Lower lobe of right lung (tissue), 2 donors: ENCODE measurements around the gene ABCA1. TPM values are rescaled to one million over a fixed set of nuclear protein-coding genes. Genes with fewer than 3 reads are reported as not detected.

Experiments
- ATAC-seq, 2 donors: fragments of 200-7000 bp; cut with Tn5 transposase; one replicate each; pipeline ENCODE4 v1.9.1; 2020 to 2022; ENCODE audit warnings: mild to moderate bottlenecking in 2 of 2, moderate library complexity in 2 of 2
- DNase-seq: peaks from one replicate; pipeline ENCODE4 v3.0.0-alpha.2; 2020
- H3K27ac ChIP-seq: fragments of 200-600 bp; one replicate; pipeline ENCODE4 v1.8.0; 2022
- H3K27me3 ChIP-seq: fragments of 200-600 bp; one replicate; pipeline ENCODE4 v1.8.0; 2022; ENCODE audit warnings: low read depth
- H3K36me3 ChIP-seq: fragments of 200-600 bp; one replicate; pipeline ENCODE4 v1.8.0; 2022; ENCODE audit warnings: mild to moderate bottlenecking
- H3K4me1 ChIP-seq: fragments of 200-600 bp; one replicate; pipeline ENCODE4 v1.8.0; 2022
- H3K4me3 ChIP-seq: fragments of 200-600 bp; one replicate; pipeline ENCODE4 v1.8.0; 2022; ENCODE audit warnings: mild to moderate bottlenecking
- H3K9me3 ChIP-seq: fragments of 200-600 bp; one replicate; pipeline ENCODE4 v1.8.0; 2022
- intact Hi-C: fragments of 100-400 bp; cut with DNase I; formaldehyde crosslinking; loops from one replicate; pipeline ENCODE4 v1.11.0; 2022
- total RNA-seq: library from RNA; stranded (reverse); fragmentation: NEBNext Ultra II Directional; extraction: Animal tissue kit (Norgen Biotek cat#: 25700); gene quantifications from one replicate; pipeline ENCODE4 v1.2.1, GENCODE V29; 2021
- TF ChIP-seq, protein P1 (sequence below): fragments of 200-600 bp; IDR thresholded peaks from one replicate; pipeline ENCODE4 v1.8.0; 2022; ENCODE audit warnings: antibody characterized with exemption, mild to moderate bottlenecking
- donor health status: DM: no; HTN: yes; CAD: no; lungs with severe emphysema.

The ABCA1 gene
- total RNA-seq, 1 donor from 2014 or later: 46.8 TPM

DNA sequence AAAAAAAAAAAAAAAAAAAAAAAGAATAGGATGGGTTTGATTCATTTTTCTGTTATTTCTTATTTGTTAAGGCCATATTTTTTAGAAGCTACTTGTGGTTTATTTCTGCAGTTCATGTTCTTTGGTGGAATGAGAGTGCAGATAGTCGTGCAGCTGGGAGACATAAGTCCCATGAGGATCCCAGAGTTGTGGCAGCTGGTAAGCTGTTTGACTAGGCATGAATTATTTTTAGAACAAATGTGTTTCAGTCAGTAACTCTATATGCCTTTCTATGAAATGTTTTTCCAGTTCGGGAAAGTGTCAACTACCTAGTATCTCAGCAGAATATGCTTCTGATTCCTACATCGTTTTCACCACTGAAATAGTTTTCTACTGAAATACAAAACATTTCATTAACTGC is 169.0 kb downstream of the ABCA1 start:
- H3K4me1 ChIP-seq: no peaks in the 10 kb centered on the region
- H3K27ac ChIP-seq: no peak overlapping the region
- H3K4me3 ChIP-seq: no peak overlapping the region
- ATAC-seq (no peak), DNase-seq (no peak)
- TF ChIP-seq, protein P1, sequence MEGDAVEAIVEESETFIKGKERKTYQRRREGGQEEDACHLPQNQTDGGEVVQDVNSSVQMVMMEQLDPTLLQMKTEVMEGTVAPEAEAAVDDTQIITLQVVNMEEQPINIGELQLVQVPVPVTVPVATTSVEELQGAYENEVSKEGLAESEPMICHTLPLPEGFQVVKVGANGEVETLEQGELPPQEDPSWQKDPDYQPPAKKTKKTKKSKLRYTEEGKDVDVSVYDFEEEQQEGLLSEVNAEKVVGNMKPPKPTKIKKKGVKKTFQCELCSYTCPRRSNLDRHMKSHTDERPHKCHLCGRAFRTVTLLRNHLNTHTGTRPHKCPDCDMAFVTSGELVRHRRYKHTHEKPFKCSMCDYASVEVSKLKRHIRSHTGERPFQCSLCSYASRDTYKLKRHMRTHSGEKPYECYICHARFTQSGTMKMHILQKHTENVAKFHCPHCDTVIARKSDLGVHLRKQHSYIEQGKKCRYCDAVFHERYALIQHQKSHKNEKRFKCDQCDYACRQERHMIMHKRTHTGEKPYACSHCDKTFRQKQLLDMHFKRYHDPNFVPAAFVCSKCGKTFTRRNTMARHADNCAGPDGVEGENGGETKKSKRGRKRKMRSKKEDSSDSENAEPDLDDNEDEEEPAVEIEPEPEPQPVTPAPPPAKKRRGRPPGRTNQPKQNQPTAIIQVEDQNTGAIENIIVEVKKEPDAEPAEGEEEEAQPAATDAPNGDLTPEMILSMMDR: no peak
- no peaks in the 10 kb centered on the region for H3K27me3 ChIP-seq
- H3K36me3 ChIP-seq: peaks cover 35% of the 10 kb centered on the region
- intact Hi-C loops: no loop called here
- no peaks in the 10 kb centered on the region for H3K9me3 ChIP-seq

DNA sequence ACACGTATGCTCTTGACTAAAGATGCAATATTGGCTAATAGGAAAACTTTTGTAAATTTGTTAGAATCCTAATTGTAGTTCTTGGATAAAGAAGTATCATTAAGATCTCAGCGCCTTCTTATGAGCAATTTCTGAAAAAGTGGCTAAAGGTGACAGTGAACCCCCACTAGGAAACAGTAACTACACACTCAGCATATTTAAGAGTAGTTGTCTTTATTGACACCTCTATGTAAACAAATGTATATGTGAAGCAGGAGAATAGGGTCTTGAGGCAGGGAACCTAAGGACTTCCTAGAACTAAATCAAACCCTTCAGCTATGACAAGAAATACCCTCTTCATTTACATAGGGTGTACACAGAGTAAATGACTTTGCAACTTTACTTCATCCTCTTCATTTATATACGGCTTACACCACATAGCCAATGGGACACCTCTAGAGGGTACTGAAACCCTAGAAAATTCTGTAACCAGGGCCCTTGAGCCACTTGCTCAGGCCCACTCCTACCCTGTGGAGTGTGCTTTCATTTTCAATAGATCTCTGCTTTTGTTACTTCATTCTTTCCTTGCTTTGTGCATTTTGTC is 177.7 kb downstream of the ABCA1 start:
- no peak for ATAC-seq
- peaks cover 44% of the 10 kb centered on the region for H3K36me3 ChIP-seq
- TF ChIP-seq, protein P1: no peak
- intact Hi-C loops: no loop called here
- H3K9me3 ChIP-seq: no peaks in the 10 kb centered on the region
- no peak overlapping the region for H3K27ac ChIP-seq
- DNase-seq: no peak
- no peak overlapping the region for H3K4me3 ChIP-seq
- no peaks in the 10 kb centered on the region for H3K27me3 ChIP-seq
- H3K4me1 ChIP-seq: peaks cover 22% of the 10 kb centered on the region

DNA sequence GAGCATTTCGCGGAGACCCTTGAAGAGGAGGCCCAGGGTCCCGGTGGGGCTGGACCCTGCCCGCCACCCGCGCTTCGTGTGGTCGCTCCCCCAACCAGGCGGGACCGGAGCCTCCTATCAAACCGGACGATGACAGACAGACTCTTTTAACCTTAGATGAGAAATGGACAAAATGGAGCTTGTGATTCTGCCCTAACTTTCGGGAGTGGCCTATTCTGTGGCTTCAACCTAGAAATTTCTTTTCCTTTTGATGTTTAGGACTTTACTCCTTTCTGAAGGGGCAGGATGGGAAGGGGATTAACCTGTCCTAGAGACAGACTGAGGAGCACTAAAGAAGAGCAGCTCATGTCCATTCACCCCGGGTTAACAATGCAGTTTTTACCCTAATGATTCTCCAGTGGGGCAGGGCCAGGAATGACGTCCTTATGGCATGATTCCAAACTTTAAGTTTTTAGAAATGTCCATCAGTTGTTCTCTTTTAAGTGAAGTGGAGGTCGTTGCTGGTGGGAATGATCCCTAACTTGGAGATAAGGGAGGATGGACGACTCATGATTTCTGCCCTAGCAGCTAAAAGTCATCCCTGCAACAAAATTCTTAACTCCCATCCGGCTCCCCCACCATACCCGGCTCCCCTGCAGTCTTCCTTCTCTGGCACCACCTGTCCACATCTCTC is 179.5 kb downstream of the ABCA1 start:
- Histone ChIP-seq H3K27me3 (no peaks in the 10 kb centered on the region), H3K36me3 (peaks cover 28% of the 10 kb centered on the region), H3K4me1 (peaks cover 22% of the 10 kb centered on the region), H3K9me3 (no peaks in the 10 kb centered on the region), H3K27ac (peak overlapping the region; percentile 94), H3K4me3 (peak overlapping the region; percentile 80)
- no peak for DNase-seq
- intact Hi-C loops: no loop called here
- TF ChIP-seq, protein P1: no peak
- ATAC-seq: peak; percentile 3 to 25

DNA sequence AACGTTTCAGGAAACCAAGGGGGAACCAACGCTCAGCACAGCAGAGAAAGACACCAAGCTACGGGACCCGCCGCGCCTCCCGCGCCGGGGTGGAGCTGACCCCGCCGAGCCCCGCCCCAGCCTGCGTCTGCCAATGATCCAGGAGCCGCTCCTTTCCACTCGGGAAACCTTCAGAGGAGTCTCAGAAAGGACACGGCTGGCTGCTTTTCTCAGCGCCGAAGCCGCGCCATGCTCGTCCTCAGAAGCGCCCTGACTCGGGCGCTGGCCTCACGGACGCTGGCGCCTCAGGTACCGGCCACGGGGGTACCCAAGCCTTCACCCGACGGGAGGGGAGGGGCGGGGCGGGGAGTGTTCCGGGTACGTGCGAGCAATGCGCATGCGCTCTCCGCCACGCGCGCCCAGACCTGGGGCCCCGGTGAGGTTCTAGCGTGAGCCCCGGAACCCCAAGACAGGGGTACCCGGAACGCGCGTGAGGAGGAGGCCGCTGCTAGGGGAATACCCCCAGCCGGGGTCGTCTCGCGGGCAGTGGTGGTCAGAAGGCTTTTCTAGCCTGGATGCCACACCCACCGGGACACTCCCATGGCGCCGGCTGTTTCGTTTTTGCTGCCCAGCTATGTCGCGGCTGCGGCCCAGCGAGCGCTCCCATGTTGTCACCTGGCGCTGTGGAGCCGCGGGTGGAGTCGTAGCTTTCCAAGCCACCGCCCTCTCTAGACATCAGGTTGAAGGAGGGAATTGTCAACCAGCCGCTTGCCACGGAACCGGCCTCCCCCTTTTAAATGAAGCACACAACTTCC is 180.2 kb downstream of the ABCA1 start, which contains the start of gene NIPSNAP3A:
NIPSNAP3A (plus strand) TSS at position 119 of the 794 bp plus-strand sequence; CDS start at position 229, 110 bp downstream.
- H3K36me3 ChIP-seq: peaks cover 20% of the 10 kb centered on the region
- TF ChIP-seq, protein P1: no peak
- ATAC-seq (peak; percentile 96 to 97), DNase-seq (peak; percentile 92)
- peaks cover 22% of the 10 kb centered on the region for H3K4me1 ChIP-seq
- intact Hi-C loops: no loop called here
- no peaks in the 10 kb centered on the region for H3K27me3 ChIP-seq
- no peaks in the 10 kb centered on the region for H3K9me3 ChIP-seq
- peak within 1 kb of the TSS; percentile 94 for H3K27ac ChIP-seq
- H3K4me3 ChIP-seq: peak within 1 kb of the TSS; percentile 80

DNA sequence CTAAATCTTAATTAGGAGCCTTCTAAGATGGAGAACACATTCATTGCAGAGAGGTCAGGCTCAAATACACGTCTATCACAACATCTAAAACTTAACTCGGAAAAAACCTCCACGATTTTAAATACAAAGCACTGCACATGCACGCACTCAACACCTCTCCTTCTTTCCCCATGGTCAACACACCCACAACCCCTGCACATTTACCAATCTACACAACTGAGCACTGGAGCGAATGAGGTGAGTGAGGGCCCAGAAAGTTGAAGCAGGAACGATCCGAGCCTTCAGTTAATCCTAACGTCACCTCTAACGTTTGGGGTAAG is 180.8 kb downstream of the ABCA1 start:
- Histone ChIP-seq H3K27me3 (no peaks in the 10 kb centered on the region), H3K27ac (peak overlapping the region; percentile 94), H3K4me3 (peak overlapping the region; percentile 80), H3K36me3 (peaks cover 15% of the 10 kb centered on the region), H3K4me1 (peaks cover 22% of the 10 kb centered on the region), H3K9me3 (no peaks in the 10 kb centered on the region)
- TF ChIP-seq, protein P1: no peak
- DNase-seq (no peak), ATAC-seq (peak; percentile 44 to 51)
- intact Hi-C loops: no loop called here
